COLO829 (cell line): Measurements from ENCODE around the gene GM2A.

Source experiments
- DNase-seq: peaks from one replicate; pipeline ENCODE4 v3.0.0; 2012; ENCODE audit warnings: low spot score

Gene GM2A

DNA sequence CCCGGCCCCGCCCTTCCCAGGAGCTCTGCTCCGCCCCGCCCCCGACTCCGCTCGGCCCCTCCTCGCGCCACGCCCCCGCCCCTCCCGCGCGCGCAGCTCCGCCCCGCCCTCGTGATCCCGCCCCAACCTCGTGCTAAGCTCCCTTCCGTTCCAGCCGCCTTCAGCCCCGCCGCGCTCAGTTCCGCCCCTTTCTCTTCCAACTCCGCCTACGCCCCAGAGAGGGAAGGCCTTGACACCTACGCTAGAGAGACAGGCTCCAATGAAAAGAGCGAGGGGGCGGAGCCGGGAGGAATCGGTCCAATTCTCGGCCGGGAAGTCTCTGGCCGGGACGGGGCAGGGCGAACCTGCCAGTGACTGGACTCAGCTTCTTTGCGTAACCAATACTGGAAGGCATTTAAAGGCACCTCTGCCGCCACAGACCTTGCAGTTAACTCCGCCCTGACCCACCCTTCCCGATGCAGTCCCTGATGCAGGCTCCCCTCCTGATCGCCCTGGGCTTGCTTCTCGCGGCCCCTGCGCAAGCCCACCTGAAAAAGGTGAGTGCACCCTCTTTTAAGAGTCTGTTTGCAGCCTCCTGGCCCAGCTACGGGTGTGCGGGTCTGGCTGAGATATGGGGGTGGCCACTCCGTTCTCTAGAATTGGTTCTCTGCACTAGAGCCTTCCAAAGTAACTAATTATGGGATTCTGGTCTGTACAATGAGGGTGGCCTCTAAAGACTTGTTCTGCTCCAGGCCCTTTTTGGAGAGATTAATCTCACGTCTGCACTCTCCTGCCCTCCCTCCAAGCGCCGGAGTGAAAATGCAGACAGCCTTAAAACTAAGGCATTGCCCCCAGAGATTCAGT is at the start of gene GM2A:
TSS of gene GM2A (plus strand) at position 424 of the 843 bp plus-strand sequence. CDS start at position 456, 32 bp downstream.
- DNase-seq, result peak; percentile 98

GRCh38 chr5:151204051-151204450 is 48.9 kb upstream of the GM2A start:
- DNase-seq, result no peak

GRCh38 chr5:151205411-151205810 is 47.6 kb upstream of the GM2A start:
- no peak for DNase-seq

GRCh38 chr5:151208481-151208914 is 44.5 kb upstream of the GM2A start:
- no peak for DNase-seq

GRCh38 chr5:151212406-151212798 is 40.6 kb upstream of the GM2A start:
- DNase-seq, result no peak

- DNase-seq, result no peak
Measured at GRCh38 chr5:151213803-151214613, 39.0 kb upstream of the GM2A start.

- DNase-seq, result no peak
Measured at GRCh38 chr5:151214614-151215545, 38.1 kb upstream of the GM2A start.

GRCh38 chr5:151215546-151215880 is 37.5 kb upstream of the GM2A start:
- no peak for DNase-seq

- no peak for DNase-seq
Measured at GRCh38 chr5:151216781-151217180, 36.2 kb upstream of the GM2A start.

DNA sequence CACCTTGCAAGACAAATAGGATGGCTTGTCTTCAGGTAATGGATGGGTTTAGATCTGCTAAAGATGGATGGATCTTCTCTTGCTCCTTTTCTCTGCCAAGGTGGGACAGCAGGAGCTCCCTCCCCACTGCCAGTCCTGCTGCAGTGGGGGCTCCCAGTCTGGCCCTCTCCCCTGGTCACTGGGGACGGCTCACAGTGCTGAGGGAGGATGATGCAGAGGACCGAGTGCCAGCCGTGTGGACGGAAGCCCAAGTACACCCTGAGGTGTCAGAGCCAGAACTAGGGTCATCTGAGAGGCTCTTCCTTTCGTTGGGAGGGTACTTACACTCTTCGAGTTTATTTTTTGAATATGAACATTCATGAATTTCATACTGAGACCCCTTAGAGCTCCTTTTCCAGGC is 34.8 kb upstream of the GM2A start:
- DNase-seq, result no peak

GRCh38 chr5:151219138-151219537 is 33.8 kb upstream of the GM2A start:
- DNase-seq, result no peak

GRCh38 chr5:151219789-151220188 is 33.2 kb upstream of the GM2A start:
- DNase-seq, result no peak

GRCh38 chr5:151221574-151221973 is 31.4 kb upstream of the GM2A start:
- DNase-seq, result no peak

DNA sequence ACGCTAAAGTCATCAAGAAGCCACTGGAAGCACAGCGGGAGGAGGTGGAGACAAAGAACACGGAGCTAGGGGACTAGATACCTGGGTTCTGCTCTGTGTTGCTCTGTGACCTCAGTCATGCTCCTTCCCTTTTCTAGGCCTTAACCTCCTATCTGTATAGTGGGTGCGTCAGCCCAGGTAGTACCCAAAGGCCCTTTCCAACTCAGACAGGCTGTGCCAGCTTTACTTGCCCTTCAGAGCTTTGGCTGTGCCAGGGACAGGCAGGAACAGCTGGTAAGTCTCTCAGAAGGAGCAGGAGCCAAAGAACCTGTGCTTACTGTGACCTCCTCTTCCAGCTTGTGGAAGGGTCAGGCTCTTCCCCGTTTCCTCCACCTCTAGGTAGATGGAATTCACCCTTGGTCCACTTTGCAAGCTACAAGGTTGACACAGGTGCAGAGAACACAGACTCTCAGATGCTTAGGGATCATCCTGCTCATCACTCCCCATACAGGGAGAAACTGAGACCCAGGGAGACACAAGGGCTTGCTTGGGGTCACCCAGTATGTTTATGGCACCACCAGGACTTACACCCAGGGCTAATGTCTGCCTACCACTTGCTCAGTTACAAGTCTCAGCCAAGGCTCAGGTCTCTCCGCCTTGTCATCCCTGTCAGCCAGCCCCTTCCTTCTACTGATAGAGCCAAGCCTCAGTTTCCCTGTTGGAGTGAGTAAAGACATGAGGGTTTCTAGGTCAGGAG is 30.8 kb upstream of the GM2A start:
- no peak for DNase-seq

- DNase-seq, result no peak
Measured at GRCh38 chr5:151222790-151223446, 30.1 kb upstream of the GM2A start.

DNA sequence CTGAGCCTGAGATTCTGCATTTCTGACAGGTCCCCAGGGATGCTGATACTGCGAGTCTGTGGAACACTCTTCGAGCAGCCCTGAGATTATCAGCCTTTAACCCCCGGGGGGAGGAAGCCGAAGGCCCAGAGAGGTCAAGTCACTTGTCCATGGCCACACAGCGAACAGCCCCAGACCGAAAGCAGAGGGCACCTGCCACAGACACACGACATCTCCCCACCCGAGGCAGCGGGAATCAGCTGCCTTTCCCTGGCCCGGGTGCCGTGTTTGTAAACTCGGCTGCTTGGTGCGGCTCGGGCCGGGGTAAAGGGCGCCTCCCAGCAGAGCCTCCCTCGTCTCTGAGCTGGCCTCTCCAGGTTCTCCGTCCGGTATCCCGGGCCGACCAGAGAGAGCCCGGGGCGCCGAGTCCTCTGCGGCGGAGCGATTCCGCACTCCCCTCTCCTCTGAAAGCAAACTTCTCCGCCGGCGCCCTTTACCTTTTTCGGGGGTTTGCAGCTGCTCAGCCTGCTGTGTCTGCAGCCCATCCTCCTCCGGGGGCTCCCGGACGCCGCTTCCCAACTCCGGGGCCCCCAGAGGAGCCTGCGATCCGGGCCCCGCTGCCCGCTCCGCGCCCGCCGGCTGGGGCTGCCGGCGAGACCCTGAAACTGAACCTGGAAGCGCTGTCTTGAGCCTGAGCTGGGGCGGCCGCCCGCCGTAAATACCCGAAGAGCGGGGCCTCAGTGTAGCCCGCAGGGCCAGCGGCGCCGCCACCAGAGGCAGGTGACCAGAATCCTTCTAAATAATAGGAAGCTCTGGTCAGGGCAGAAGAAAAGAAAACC is 29.3 kb upstream of the GM2A start, which contains the start of gene CCDC69:
TSS of gene CCDC69 (minus strand) at position 646 of the 818 bp plus-strand sequence. CDS start at position 524, 122 bp downstream.
- DNase-seq, result peak; percentile 22

DNA sequence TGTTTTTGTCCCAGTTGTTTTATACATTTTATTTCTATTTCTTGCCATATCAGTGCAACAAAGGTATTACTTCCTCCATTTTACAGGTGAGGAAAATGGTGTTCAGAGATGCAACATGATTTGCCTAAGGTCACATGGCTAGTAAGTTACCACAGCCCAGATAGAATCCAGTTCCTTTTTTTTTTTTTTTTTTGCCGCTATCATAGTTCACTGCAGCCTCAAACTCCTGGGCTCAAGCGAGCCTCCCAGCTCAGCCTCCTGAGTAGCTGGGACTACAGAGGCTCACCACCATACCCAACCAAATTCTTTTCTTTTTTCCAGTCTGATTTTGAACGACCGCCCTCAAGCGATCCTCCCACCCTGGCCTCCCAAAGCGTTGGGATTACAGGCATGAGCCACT is 28.6 kb upstream of the GM2A start:
- no peak for DNase-seq

DNA sequence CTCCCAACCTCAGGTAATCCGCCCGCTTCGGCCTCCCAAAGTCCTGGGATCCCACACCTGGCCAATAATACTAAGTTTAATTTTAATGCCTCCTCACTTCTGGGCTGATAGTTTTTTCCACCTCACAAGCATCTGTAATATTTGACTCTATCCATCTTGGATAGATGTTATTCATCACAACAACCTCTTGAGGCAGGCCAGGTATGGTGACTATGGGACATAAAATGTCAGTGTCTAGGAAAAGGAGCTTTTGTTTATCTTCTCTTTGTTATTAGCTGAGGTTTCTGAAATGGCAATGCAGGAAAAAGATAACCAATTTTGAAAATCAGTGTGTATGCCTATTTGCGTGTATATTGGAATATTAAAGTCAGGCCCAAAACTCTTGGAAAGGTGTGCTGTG is 27.9 kb upstream of the GM2A start:
- DNase-seq, result no peak

DNA sequence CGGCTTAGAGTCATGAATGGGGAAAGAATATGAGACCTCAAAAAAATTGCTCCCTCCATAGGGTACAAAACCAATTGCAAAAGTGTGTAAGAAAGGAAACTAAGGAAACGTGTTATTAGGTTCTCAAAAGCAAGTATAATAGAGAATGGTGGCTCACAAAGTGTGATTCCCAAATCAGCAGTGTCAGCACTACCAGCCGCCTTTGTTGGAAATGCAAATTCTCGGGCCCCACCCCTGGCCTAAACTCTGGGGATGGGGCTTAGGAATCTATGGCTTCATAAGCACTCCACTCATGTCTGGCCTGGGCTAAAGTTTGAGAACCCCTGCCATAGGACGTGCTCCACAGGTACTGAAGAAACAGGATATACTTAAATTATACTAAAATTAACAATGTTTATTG is 27.5 kb upstream of the GM2A start:
- DNase-seq, result no peak

- no peak for DNase-seq
Measured at GRCh38 chr5:151227918-151228447, 25.0 kb upstream of the GM2A start.
